Measurements from ENCODE around the gene ACADL.

Gene ACADL

DNA sequence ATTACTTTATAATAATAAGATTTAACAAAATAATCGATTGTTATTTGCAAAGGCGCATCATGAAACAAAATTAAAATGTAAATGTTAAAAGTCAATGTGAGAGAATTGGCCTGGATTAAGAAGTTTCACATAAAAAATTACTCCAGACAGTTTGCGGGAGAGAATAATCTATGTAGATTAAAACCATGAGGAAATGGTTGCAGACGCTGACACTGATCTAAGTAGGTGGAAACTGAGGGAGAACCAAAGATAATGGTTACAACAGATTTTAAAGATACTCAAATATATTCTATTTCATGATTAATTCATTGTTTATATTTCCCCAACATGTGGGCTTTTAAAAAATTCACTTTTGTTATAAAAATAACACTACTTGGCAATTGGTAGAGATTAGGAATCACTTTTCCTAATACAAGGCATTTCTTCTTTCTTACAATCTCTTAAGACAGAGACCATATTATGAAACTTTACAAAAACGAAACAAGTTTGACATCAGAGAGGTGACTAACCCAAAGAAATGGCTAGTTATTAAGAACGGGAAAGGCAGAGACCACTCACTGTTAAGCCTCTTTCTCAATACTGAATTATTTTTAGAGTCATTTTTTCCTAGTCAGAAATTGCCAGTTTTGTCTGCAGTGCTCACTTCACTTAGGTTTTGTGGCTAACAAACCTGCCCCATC lies 55.6 kb downstream of the ACADL start:
- no peak for DNase-seq

DNA sequence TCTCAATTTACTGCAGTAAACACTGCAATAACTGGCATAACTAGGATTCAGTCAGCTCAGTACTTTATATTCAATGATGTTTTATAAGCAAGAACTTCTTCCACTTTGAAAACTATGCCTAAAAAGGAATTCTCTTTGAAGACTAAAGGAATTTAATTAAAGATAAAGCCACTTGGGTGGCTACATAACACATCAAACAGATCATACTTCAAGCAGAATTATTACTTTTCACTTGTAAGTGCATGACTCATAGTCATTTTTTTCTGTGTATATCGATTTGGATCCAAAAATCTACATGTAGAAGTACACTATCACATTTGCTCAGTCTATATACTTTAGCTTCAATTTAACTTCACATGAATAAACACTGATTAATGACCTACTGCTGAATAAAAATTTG lies 58.0 kb downstream of the ACADL start:
- DNase-seq, result no peak

DNA sequence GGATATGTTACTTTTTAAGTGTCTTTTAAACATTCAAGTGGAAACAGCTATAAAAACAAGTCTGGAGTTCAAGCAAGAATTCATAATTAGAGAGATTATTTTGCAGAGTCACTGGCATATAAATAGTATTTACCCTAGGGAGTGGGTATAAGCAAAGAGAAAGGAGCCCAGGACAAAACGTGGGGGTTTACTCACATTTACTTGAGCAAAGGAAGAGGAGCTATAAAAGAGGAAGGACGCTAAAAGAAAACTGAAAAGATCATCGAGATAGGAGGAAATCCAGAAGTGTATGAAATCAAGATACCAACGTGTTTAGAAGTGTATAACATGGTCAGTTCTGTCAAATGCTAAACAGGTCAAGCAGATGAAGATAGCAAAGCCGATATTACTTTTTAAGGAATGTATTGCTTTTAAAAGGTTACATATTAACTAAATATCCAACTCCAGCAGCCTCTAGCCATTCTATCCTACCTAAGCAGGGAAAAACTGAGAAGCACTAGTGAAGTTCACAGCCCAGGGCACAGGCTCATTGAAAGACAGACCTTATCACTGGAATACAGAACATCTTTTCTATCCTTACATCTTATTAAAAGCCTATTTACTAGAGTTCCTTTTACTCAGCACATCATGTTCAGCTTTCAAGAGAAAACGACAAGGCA lies 62.7 kb downstream of the ACADL start:
- DNase-seq, result no peak

DNA sequence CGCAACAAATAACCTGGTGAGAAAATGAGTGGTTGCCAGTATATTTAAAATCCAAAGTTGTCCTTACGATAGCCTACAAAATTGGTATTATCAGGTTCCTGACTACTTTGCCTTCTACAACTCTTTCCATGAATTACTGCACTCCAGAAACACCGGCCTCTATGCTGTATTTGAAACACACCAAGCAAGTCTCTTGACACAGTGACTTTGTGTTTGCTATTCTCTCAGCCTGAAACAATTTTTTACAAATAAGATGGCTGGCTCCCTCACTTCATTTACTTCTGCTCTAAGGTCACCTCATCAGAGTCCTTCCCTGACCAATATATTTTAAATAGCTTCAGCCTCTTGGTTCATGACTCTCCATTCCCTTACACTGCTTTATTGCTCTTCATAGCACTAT lies 66.2 kb downstream of the ACADL start:
- no peak for DNase-seq

DNA sequence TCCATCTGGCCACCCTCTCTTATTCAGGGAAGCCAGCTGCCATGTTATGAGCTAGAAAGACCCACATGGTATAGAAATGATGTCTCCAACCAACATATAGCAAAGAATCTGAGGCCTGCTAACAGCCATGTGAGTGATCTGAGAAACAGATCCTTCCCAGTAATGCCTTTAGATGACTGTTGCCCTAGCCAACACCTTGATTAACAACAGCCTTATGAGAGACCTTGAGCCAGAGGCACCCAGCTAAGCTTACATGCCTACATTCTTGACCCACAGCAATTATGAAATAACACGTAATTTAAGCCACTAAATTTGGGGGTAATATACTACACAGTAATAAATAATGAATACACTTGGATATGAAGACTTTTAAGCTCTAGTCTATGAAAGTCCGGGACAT lies 67.0 kb downstream of the ACADL start:
- DNase-seq, result no peak

DNA sequence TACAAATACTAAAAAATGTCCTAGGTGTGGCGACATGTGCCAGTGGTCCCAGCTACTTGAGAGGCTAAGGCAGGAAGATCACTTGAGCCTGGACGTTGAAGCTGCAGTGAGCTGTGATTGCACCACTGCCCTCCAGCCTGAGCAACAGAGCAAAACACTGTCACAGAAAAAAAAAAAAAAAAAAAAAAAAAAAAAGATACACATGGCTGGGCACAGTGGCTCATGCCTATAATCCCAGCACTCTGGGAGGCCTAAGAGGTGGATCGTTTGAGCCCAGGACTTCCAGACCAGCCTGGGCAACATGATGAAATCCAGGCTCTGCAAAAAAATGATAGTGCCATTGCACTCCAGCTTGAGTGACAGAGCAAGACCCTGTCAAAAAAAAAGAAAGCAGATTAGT lies 67.7 kb downstream of the ACADL start:
- no peak for DNase-seq

DNA sequence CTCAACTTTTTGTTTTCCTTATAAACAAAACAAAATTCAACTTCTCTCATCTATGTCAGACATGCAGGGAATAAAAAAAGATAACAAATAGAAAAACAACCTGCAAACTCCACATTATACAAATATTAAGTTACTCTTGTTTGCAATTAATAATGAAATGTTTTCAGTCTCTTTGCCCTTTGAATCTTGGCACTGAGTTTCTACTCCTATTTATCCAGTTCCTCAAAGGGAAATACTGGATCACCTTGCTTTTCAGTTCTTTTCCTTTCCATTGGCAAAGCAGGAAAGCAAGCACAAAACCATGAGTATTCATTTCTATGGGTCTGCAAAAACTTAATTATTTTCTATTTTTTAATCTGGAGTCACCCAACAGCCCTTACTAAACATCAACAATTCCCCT lies 77.6 kb downstream of the ACADL start:
- DNase-seq, result no peak
